Astrocyte of the hippocampus (primary cell): Measurements from ENCODE around the gene GAS6.
A peak's percentile ranks its signal among the peaks of the same experiment; 100 is the strongest.
"Not testable (repeated sequence)": the region's sequence is repeated elsewhere in the genome, so short reads cannot be mapped to it uniquely, and the experiment has no call there.

ENCODE experiments used
- DNase-seq: peaks from one replicate; pipeline ENCODE4 v3.0.0; 2011; ENCODE audit warnings: low read depth, low spot score

GAS6 gene

GRCh38 chr13:113792886-113793717, 70.8 kb downstream of the GAS6 start:
- DNase-seq, result no peak

GRCh38 chr13:113792236-113792770, 71.6 kb downstream of the GAS6 start:
- DNase-seq, result no peak

- no peak for DNase-seq
These were observed 72.1 kb downstream of the GAS6 start for GRCh38 chr13:113791761-113792160.

GRCh38 chr13:113791226-113791625, 72.7 kb downstream of the GAS6 start:
- DNase-seq, result no peak

GRCh38 chr13:113789931-113790330, 73.9 kb downstream of the GAS6 start:
- not testable (repeated sequence) for DNase-seq

GRCh38 chr13:113789167-113789566, 74.7 kb downstream of the GAS6 start:
- DNase-seq, result no peak

- DNase-seq, result no peak
These were observed 75.3 kb downstream of the GAS6 start for GRCh38 chr13:113788413-113789135.

GRCh38 chr13:113787694-113788093, 76.2 kb downstream of the GAS6 start:
- no peak for DNase-seq

GRCh38 chr13:113786262-113786841, 77.5 kb downstream of the GAS6 start:
- no peak for DNase-seq

- peak; percentile 64 for DNase-seq
These were observed 78.5 kb downstream of the GAS6 start for GRCh38 chr13:113785051-113786010.

GRCh38 chr13:113784645-113785024, 79.2 kb downstream of the GAS6 start:
- DNase-seq, result no peak

- no peak for DNase-seq
These were observed 79.8 kb downstream of the GAS6 start for GRCh38 chr13:113783966-113784644.

GRCh38 chr13:113783200-113783881, 80.5 kb downstream of the GAS6 start:
- DNase-seq, result no peak

- DNase-seq, result no peak
These were observed 81.4 kb downstream of the GAS6 start for GRCh38 chr13:113782472-113782871.

GRCh38 chr13:113781571-113781970, 82.3 kb downstream of the GAS6 start:
- DNase-seq, result no peak

- DNase-seq, result peak; percentile 61
These were observed 86.3 kb downstream of the GAS6 start for GRCh38 chr13:113777311-113778260.

- no peak for DNase-seq
These were observed 87.4 kb downstream of the GAS6 start for GRCh38 chr13:113776231-113777125.
